Vagina (tissue), 2 donors: Measurements from ENCODE around the gene ZNF518B. TPM values are rescaled to one million over a fixed set of nuclear protein-coding genes. Genes with fewer than 3 reads are reported as not detected.

ENCODE experiments used
- DNase-seq, 2 donors: peaks; one replicate each; pipeline ENCODE4 v3.0.0-alpha.2; 2017; ENCODE audit errors: extremely low spot score in 2 of 2
- H3K27ac ChIP-seq: fragments of 200-600 bp; sonication (generic); one replicate; pipeline ENCODE4 v1.5.1; 2019
- H3K27me3 ChIP-seq: fragments of 200-600 bp; sonication (generic); one replicate; pipeline ENCODE4 v1.5.1; 2019
- H3K36me3 ChIP-seq, 2 donors: fragments of 200-600 bp; sonication (generic); one replicate each; pipeline ENCODE4 v1.5.1; 2017 to 2019
- H3K4me1 ChIP-seq: fragments of 200-600 bp; sonication (generic); one replicate; pipeline ENCODE4 v1.5.1; 2019
- H3K4me3 ChIP-seq, 2 donors: fragments of 200-600 bp; sonication (generic); 1 replicate in 1 of 2; 2 replicates in 1 of 2; pipeline ENCODE4 v1.5.1; 2016 to 2019
- H3K9me3 ChIP-seq: fragments of 200-600 bp; sonication (generic); one replicate; pipeline ENCODE4 v1.5.1; 2019
- CTCF ChIP-seq, 3 experiments: fragments of 450-650 bp in 2 of 3; fragments of 200-600 bp in 1 of 3; sonication (generic) in 1 of 3; IDR thresholded peaks; one replicate each; pipeline ENCODE4 v1.5.1; 2017 to 2019; ENCODE audit warnings: antibody characterized with exemption in 3 of 3, mild to moderate bottlenecking in 2 of 3, moderate library complexity in 2 of 3
- POLR2A ChIP-seq, 2 donors: fragments of 450-650 bp; IDR thresholded peaks; one replicate each; pipeline ENCODE4 v1.6.1; 2017; ENCODE audit warnings: antibody characterized with exemption in 2 of 2, mild to moderate bottlenecking in 2 of 2, moderate library complexity in 2 of 2
- POLR2AphosphoS5 ChIP-seq, 2 donors: sonication (generic); formaldehyde crosslinking; IDR thresholded peaks; one replicate each; pipeline ENCODE4 v1.9.0; 2017; ENCODE audit warnings: antibody characterized with exemption in 2 of 2, mild to moderate bottlenecking in 2 of 2, low read depth in 1 of 2; ENCODE audit not compliant: insufficient read depth in 1 of 2
- intact Hi-C: fragments of 100-400 bp; cut with DNase I; formaldehyde crosslinking; loops from one replicate; pipeline ENCODE4 v1.15.1; 2023
- total RNA-seq: library from RNA; depleted of rRNA; stranded (reverse); fragments of >200 nt; gene quantifications from one replicate; pipeline ENCODE4 v1.2.3, GENCODE V29; 2016

ZNF518B gene
- total RNA-seq, 1 donor from 2014 or later: 38.3 TPM

- Histone ChIP-seq H3K27me3 (no peaks in the 10 kb centered on the region), H3K27ac (no peak overlapping the region), H3K4me1 (peaks cover 7% of the 10 kb centered on the region), H3K4me3 (no peak overlapping the region), H3K9me3 (no peaks in the 10 kb centered on the region), H3K36me3 (no peaks in the 10 kb centered on the region)
- intact Hi-C loops: no loop called here
- no peak for DNase-seq
- no peak for TF ChIP-seq CTCF (IDR thresholded peaks at IDR 0.05)
- no peak for TF ChIP-seq POLR2AphosphoS5 (IDR thresholded peaks at IDR 0.05; ENCODE audit: insufficient read depth in 1 of 2, low read depth in 1 of 2)
- no peak for TF ChIP-seq POLR2A (IDR thresholded peaks at IDR 0.05)
These were observed 8.9 kb upstream of the ZNF518B start for GRCh38 chr4:10466161-10466560.

GRCh38 chr4:10462876-10463275, 5.7 kb upstream of the ZNF518B start:
- DNase-seq: no peak
- Histone ChIP-seq H3K4me1 (peaks cover 10% of the 10 kb centered on the region), H3K27ac (no peak overlapping the region), H3K4me3 (no peak overlapping the region), H3K9me3 (no peaks in the 10 kb centered on the region), H3K27me3 (no peaks in the 10 kb centered on the region), H3K36me3 (no peaks in the 10 kb centered on the region)
- TF ChIP-seq POLR2A (IDR thresholded peaks at IDR 0.05): no peak
- no peak for TF ChIP-seq CTCF (IDR thresholded peaks at IDR 0.05)
- TF ChIP-seq POLR2AphosphoS5 (IDR thresholded peaks at IDR 0.05; ENCODE audit: insufficient read depth in 1 of 2, low read depth in 1 of 2): no peak
- intact Hi-C loops: no loop called here

GRCh38 chr4:10461850-10462400, 4.7 kb upstream of the ZNF518B start:
- Histone ChIP-seq H3K27me3 (no peaks in the 10 kb centered on the region), H3K9me3 (no peaks in the 10 kb centered on the region), H3K36me3 (no peaks in the 10 kb centered on the region), H3K4me1 (peaks cover 10% of the 10 kb centered on the region), H3K4me3 (peak overlapping the region; percentile 26 to 41), H3K27ac (no peak overlapping the region)
- intact Hi-C loops: no loop called here
- no peak for TF ChIP-seq POLR2AphosphoS5 (IDR thresholded peaks at IDR 0.05; ENCODE audit: insufficient read depth in 1 of 2, low read depth in 1 of 2)
- TF ChIP-seq POLR2A (IDR thresholded peaks at IDR 0.05): no peak
- TF ChIP-seq CTCF (IDR thresholded peaks at IDR 0.05): no peak
- DNase-seq: no peak

GRCh38 chr4:10461091-10461849, 4.0 kb upstream of the ZNF518B start:
- no peak for DNase-seq
- Histone ChIP-seq H3K9me3 (no peaks in the 10 kb centered on the region), H3K4me3 (peak overlapping the region; percentile 26 to 41), H3K27me3 (no peaks in the 10 kb centered on the region), H3K4me1 (peaks cover 14% of the 10 kb centered on the region), H3K27ac (no peak overlapping the region), H3K36me3 (no peaks in the 10 kb centered on the region)
- intact Hi-C loops: no loop called here
- TF ChIP-seq POLR2AphosphoS5 (IDR thresholded peaks at IDR 0.05; ENCODE audit: insufficient read depth in 1 of 2, low read depth in 1 of 2) (no peak), CTCF (IDR thresholded peaks at IDR 0.05) (peak; percentile 25 to 70 (median 67))
